Effector memory CD8-positive, alpha-beta T cell (primary cell): Measurements from ENCODE around the gene SBF1.
"Not testable (repeated sequence)": the region's sequence is repeated elsewhere in the genome, so short reads cannot be mapped to it uniquely, and the experiment has no call there.

ENCODE experiments used
- ATAC-seq: fragments of 150-1000 bp; cut with Tn5 transposase; replicated peaks from 2 replicates; pipeline ENCODE4 v1.10.0; 2021; ENCODE audit warnings: mild to moderate bottlenecking, moderate library complexity
- DNase-seq, 3 experiments: peaks; one replicate each; pipeline ENCODE4 v3.0.0; 2021
- H3K27ac Mint-ChIP-seq, 2 donors: one replicate each; pipeline ENCODE4 v1.8.0; 2022; ENCODE audit warnings: mild to moderate bottlenecking in 2 of 2, mixed read lengths in 2 of 2, moderate library complexity in 2 of 2
- H3K27me3 Mint-ChIP-seq, 2 donors: one replicate each; pipeline ENCODE4 v1.8.0; 2022; ENCODE audit warnings: mixed read lengths in 2 of 2
- H3K36me3 Mint-ChIP-seq: one replicate; pipeline ENCODE4 v1.8.0; 2022; ENCODE audit warnings: mild to moderate bottlenecking, moderate library complexity, mixed read lengths; ENCODE audit not compliant: insufficient read depth
- H3K4me1 Mint-ChIP-seq, 2 donors: one replicate each; pipeline ENCODE4 v1.8.0; 2022; ENCODE audit warnings: low read depth in 2 of 2, mixed read lengths in 2 of 2
- H3K4me3 Mint-ChIP-seq, 2 donors: one replicate each; pipeline ENCODE4 v1.8.0; 2022; ENCODE audit warnings: mild to moderate bottlenecking in 2 of 2, mixed read lengths in 2 of 2, moderate library complexity in 2 of 2
- H3K9me3 Mint-ChIP-seq, 2 donors: one replicate each; pipeline ENCODE4 v1.8.0; 2022; ENCODE audit warnings: mixed read lengths in 2 of 2

The SBF1 gene

GRCh38 chr22:50438305-50439275 lies 36.2 kb downstream of the SBF1 start:
- no peak overlapping the region for H3K4me3 Mint-ChIP-seq
- ATAC-seq (no peak), DNase-seq (no peak)
- peak overlapping the region in 1 of 2 donors; percentile 66 for H3K27ac Mint-ChIP-seq
- peaks cover 69% of the 10 kb centered on the region for H3K36me3 Mint-ChIP-seq
- H3K4me1 Mint-ChIP-seq, result peaks cover 7 to 12% of the 10 kb centered on the region in 2 donors
- H3K27me3 Mint-ChIP-seq, result no peaks in the 10 kb centered on the region
- no peaks in the 10 kb centered on the region for H3K9me3 Mint-ChIP-seq

GRCh38 chr22:50437511-50438304 lies 37.1 kb downstream of the SBF1 start:
- H3K27me3 Mint-ChIP-seq, result no peaks in the 10 kb centered on the region
- peak overlapping the region in 1 of 2 donors; percentile 55 for H3K27ac Mint-ChIP-seq
- peaks cover 3 to 7% of the 10 kb centered on the region in 2 donors for H3K4me1 Mint-ChIP-seq
- no peak overlapping the region for H3K4me3 Mint-ChIP-seq
- no peaks in the 10 kb centered on the region for H3K9me3 Mint-ChIP-seq
- ATAC-seq (no peak), DNase-seq (no peak)
- peaks cover 60% of the 10 kb centered on the region for H3K36me3 Mint-ChIP-seq

- no peak for ATAC-seq
- H3K27me3 Mint-ChIP-seq, result no peaks in the 10 kb centered on the region
- H3K4me1 Mint-ChIP-seq, result peaks cover 3 to 4% of the 10 kb centered on the region in 2 donors
Observed at GRCh38 chr22:50436841-50437341, 37.9 kb downstream of the SBF1 start.

GRCh38 chr22:50436015-50436830 lies 38.6 kb downstream of the SBF1 start:
- H3K36me3 Mint-ChIP-seq, result peaks cover 53% of the 10 kb centered on the region
- ATAC-seq, result no peak

More at GRCh38 chr22:50436841-50437341, 37.9 kb downstream of the SBF1 start:
- no peak for DNase-seq
- H3K27ac Mint-ChIP-seq, result peak overlapping the region in 1 of 2 donors; percentile 55
- H3K36me3 Mint-ChIP-seq, result peaks cover 53% of the 10 kb centered on the region
- H3K9me3 Mint-ChIP-seq, result no peaks in the 10 kb centered on the region
- no peak overlapping the region for H3K4me3 Mint-ChIP-seq

GRCh38 chr22:50435291-50436014 lies 39.4 kb downstream of the SBF1 start:
- Mint-ChIP-seq H3K27ac (no peak overlapping the region), H3K4me1 (peaks cover 0 to 3% of the 10 kb centered on the region in 2 donors), H3K36me3 (peaks cover 56% of the 10 kb centered on the region), H3K27me3 (no peaks in the 10 kb centered on the region), H3K4me3 (no peak overlapping the region), H3K9me3 (no peaks in the 10 kb centered on the region)
- DNase-seq, result no peak
- ATAC-seq, result no peak

More at GRCh38 chr22:50436015-50436830, 38.6 kb downstream of the SBF1 start:
- no peak overlapping the region for H3K27ac Mint-ChIP-seq
- H3K4me1 Mint-ChIP-seq, result peaks cover 0 to 3% of the 10 kb centered on the region in 2 donors
- H3K9me3 Mint-ChIP-seq, result no peaks in the 10 kb centered on the region
- DNase-seq, result no peak
- H3K4me3 Mint-ChIP-seq, result no peak overlapping the region
- no peaks in the 10 kb centered on the region for H3K27me3 Mint-ChIP-seq

GRCh38 chr22:50434849-50435248 lies 40.0 kb downstream of the SBF1 start:
- peaks cover 62% of the 10 kb centered on the region for H3K36me3 Mint-ChIP-seq
- no peak for DNase-seq
- no peak overlapping the region for H3K27ac Mint-ChIP-seq
- H3K4me3 Mint-ChIP-seq, result no peak overlapping the region
- H3K27me3 Mint-ChIP-seq, result no peaks in the 10 kb centered on the region
- no peaks in the 10 kb centered on the region for H3K9me3 Mint-ChIP-seq
- no peak for ATAC-seq
- peaks cover 0 to 3% of the 10 kb centered on the region in 2 donors for H3K4me1 Mint-ChIP-seq

- not testable (repeated sequence) for H3K27me3 Mint-ChIP-seq, ATAC-seq, DNase-seq, H3K4me1 Mint-ChIP-seq, H3K9me3 Mint-ChIP-seq, H3K4me3 Mint-ChIP-seq
- peaks cover 57% of the 10 kb centered on the region for H3K36me3 Mint-ChIP-seq
- peak overlapping the region in 1 of 2 donors; percentile 29 for H3K27ac Mint-ChIP-seq
Observed at GRCh38 chr22:50432877-50433510, 41.8 kb downstream of the SBF1 start.

GRCh38 chr22:50432131-50432876 lies 42.5 kb downstream of the SBF1 start:
- no peaks in the 10 kb centered on the region for H3K27me3 Mint-ChIP-seq
- no peak overlapping the region for H3K4me3 Mint-ChIP-seq
- H3K9me3 Mint-ChIP-seq, result no peaks in the 10 kb centered on the region
- peak overlapping the region in 1 of 2 donors; percentile 29 for H3K27ac Mint-ChIP-seq
- peaks cover 0 to 3% of the 10 kb centered on the region in 2 donors for H3K4me1 Mint-ChIP-seq
- ATAC-seq, result no peak
- peaks cover 62% of the 10 kb centered on the region for H3K36me3 Mint-ChIP-seq
- no peak for DNase-seq

GRCh38 chr22:50425179-50425916 lies 49.5 kb downstream of the SBF1 start:
- DNase-seq (no peak), ATAC-seq (no peak)
- H3K27ac Mint-ChIP-seq, result peak overlapping the region in 1 of 2 donors; percentile 25
- H3K36me3 Mint-ChIP-seq, result peaks cover 79% of the 10 kb centered on the region
- H3K4me1 Mint-ChIP-seq, result no peaks in the 10 kb centered on the region
- no peak overlapping the region for H3K4me3 Mint-ChIP-seq
- H3K9me3 Mint-ChIP-seq, result no peaks in the 10 kb centered on the region
- H3K27me3 Mint-ChIP-seq, result no peaks in the 10 kb centered on the region

GRCh38 chr22:50423956-50424355 lies 50.9 kb downstream of the SBF1 start:
- Mint-ChIP-seq H3K36me3 (peaks cover 80% of the 10 kb centered on the region), H3K9me3 (no peaks in the 10 kb centered on the region), H3K27ac (no peak overlapping the region), H3K27me3 (no peaks in the 10 kb centered on the region), H3K4me1 (no peaks in the 10 kb centered on the region), H3K4me3 (no peak overlapping the region)
- DNase-seq (no peak), ATAC-seq (no peak)
